Endodermal cell (in vitro differentiated cells): Measurements from ENCODE around the gene PLA1A. TPM values are rescaled to one million over a fixed set of nuclear protein-coding genes. Genes with fewer than 3 reads are reported as not detected.

ENCODE experiments used
- DNase-seq: peaks from one replicate; pipeline ENCODE4 v3.0.0-alpha.2; 2017
- H3K27ac ChIP-seq: 2 replicates; pipeline ENCODE4 v1.5.1; 2013; ENCODE audit warnings: mild to moderate bottlenecking, low read depth, low read length, moderate library complexity
- H3K27me3 ChIP-seq: 2 replicates; pipeline ENCODE4 v1.6.1; 2013; ENCODE audit warnings: mild to moderate bottlenecking, low read length, moderate library complexity; ENCODE audit not compliant: insufficient read depth, control insufficient read depth, poor library complexity, severe bottlenecking
- H3K36me3 ChIP-seq: 2 replicates; pipeline ENCODE4 v1.7.0; 2013; ENCODE audit warnings: mild to moderate bottlenecking, low read length, moderate library complexity; ENCODE audit not compliant: control insufficient read depth, insufficient read depth
- H3K4me1 ChIP-seq: one replicate; pipeline ENCODE4 v1.7.0; 2013; ENCODE audit warnings: low read length; ENCODE audit not compliant: control insufficient read depth, insufficient read depth
- H3K4me3 ChIP-seq: 2 replicates; pipeline ENCODE4 v1.5.1; 2013; ENCODE audit warnings: mild to moderate bottlenecking, low read length, moderate library complexity
- H3K9ac ChIP-seq: 2 replicates; pipeline ENCODE4 v1.6.1; 2013; ENCODE audit warnings: mild to moderate bottlenecking, low read length, moderate library complexity; ENCODE audit not compliant: poor library complexity, severe bottlenecking; ENCODE audit errors: extremely low read depth
- H3K9me3 ChIP-seq: 2 replicates; pipeline ENCODE4 v1.6.1; 2013; ENCODE audit warnings: mild to moderate bottlenecking, low read length, moderate library complexity; ENCODE audit not compliant: control insufficient read depth
- H3K27ac Mint-ChIP-seq: 2 replicates; pipeline ENCODE4 v1.8.0; 2020; ENCODE audit warnings: mixed read lengths
- H3K27me3 Mint-ChIP-seq: 2 replicates; pipeline ENCODE4 v1.8.0; 2021; ENCODE audit warnings: mild to moderate bottlenecking, mixed read lengths; ENCODE audit not compliant: insufficient read depth
- H3K36me3 Mint-ChIP-seq: 2 replicates; pipeline ENCODE4 v1.8.0; 2020; ENCODE audit warnings: low read depth, mixed read lengths
- H3K4me1 Mint-ChIP-seq: 2 replicates; pipeline ENCODE4 v1.8.0; 2020; ENCODE audit warnings: mixed read lengths
- H3K4me3 Mint-ChIP-seq: 2 replicates; pipeline ENCODE4 v1.8.0; 2020; ENCODE audit warnings: mild to moderate bottlenecking, moderate library complexity, mixed read lengths
- H3K9me3 Mint-ChIP-seq: 2 replicates; pipeline ENCODE4 v1.8.0; 2020; ENCODE audit warnings: mild to moderate bottlenecking, mixed read lengths
- CTCF ChIP-seq: fragments of 200-600 bp; sonication (generic); conservative IDR thresholded peaks from 2 replicates; pipeline ENCODE4 v1.5.0; 2021; ENCODE audit warnings: antibody characterized with exemption, mild to moderate bottlenecking
- WGBS, 2 experiments: methylation state at CpG; one replicate each; pipeline versions ENCODE4 v1.1.5 to v1.1.7; 2013; ENCODE audit warnings: missing lambda C conversion rate in 2 of 2, mixed read lengths in 1 of 2; ENCODE audit not compliant: insufficient coverage in 1 of 2, insufficient read length in 1 of 2; 5-methylcytosine and 5-hydroxymethylcytosine counted together
- total RNA-seq, 2 donors: library from RNA; stranded (reverse); fragmentation: NEBNext Ultra II Directional in 1 of 2; extraction: Animal tissue kit (Norgen Biotek cat#: 25700) in 1 of 2; gene quantifications; 2 replicates in 1 of 2; 3 replicates in 1 of 2; pipeline ENCODE4 v1.2.1, GENCODE V29; 2021

Gene PLA1A
- total RNA-seq, 2 donors from 2014 or later = 2.4 to 5.3 TPM

GRCh38 chr3:119635719-119636118 is 38.0 kb downstream of the PLA1A start:
- 93 to 95% methylated on average over 8 to 10 of the region's 10 CpGs for WGBS, 2 experiments
- Mint-ChIP-seq H3K27ac (no peak overlapping the region), H3K4me3 (no peak overlapping the region), H3K36me3 (no peaks in the 10 kb centered on the region), H3K4me1 (peaks cover 11% of the 10 kb centered on the region), H3K9me3 (no peaks in the 10 kb centered on the region), H3K27me3 (no peaks in the 10 kb centered on the region)
- no peaks in the 10 kb centered on the region for H3K27me3 ChIP-seq
- no peak overlapping the region for H3K9ac ChIP-seq
- TF ChIP-seq CTCF = peak; percentile 51
- H3K27ac ChIP-seq = no peak overlapping the region
- H3K4me1 ChIP-seq = peaks cover 3% of the 10 kb centered on the region
- no peak for DNase-seq
- no peaks in the 10 kb centered on the region for H3K9me3 ChIP-seq
- no peak overlapping the region for H3K4me3 ChIP-seq
- H3K36me3 ChIP-seq = no peaks in the 10 kb centered on the region

- Mint-ChIP-seq H3K4me1 (peaks cover 11% of the 10 kb centered on the region), H3K36me3 (no peaks in the 10 kb centered on the region), H3K27me3 (no peaks in the 10 kb centered on the region), H3K9me3 (no peaks in the 10 kb centered on the region), H3K4me3 (no peak overlapping the region), H3K27ac (no peak overlapping the region)
- H3K27me3 ChIP-seq = no peaks in the 10 kb centered on the region
- DNase-seq = no peak
- TF ChIP-seq CTCF = no peak
- no peaks in the 10 kb centered on the region for H3K9me3 ChIP-seq
- H3K4me3 ChIP-seq = no peak overlapping the region
- no peaks in the 10 kb centered on the region for H3K36me3 ChIP-seq
- peaks cover 3% of the 10 kb centered on the region for H3K4me1 ChIP-seq
- 88 to 100% methylated on average over 1 of the region's 1 CpG for WGBS, 2 experiments
- H3K9ac ChIP-seq = no peak overlapping the region
- no peak overlapping the region for H3K27ac ChIP-seq
Measured at GRCh38 chr3:119636249-119636648, 38.6 kb downstream of the PLA1A start.

- no peak for DNase-seq
- Histone ChIP-seq H3K27me3 (no peaks in the 10 kb centered on the region), H3K36me3 (no peaks in the 10 kb centered on the region), H3K4me1 (peaks cover 3% of the 10 kb centered on the region), H3K9ac (no peak overlapping the region), H3K4me3 (no peak overlapping the region), H3K27ac (no peak overlapping the region), H3K9me3 (no peaks in the 10 kb centered on the region)
- no peak overlapping the region for H3K27ac Mint-ChIP-seq
- no peaks in the 10 kb centered on the region for H3K27me3 Mint-ChIP-seq
- 91 to 93% methylated on average over 2 to 4 of the region's 4 CpGs for WGBS, 2 experiments
- no peak for TF ChIP-seq CTCF
- H3K36me3 Mint-ChIP-seq = no peaks in the 10 kb centered on the region
- H3K9me3 Mint-ChIP-seq = no peaks in the 10 kb centered on the region
- H3K4me1 Mint-ChIP-seq = peaks cover 11% of the 10 kb centered on the region
- H3K4me3 Mint-ChIP-seq = no peak overlapping the region
Measured at GRCh38 chr3:119636891-119637611, 39.4 kb downstream of the PLA1A start.
